GM12878 (cell line): ENCODE results near the gene RAB3GAP1.

ENCODE experiments used
- CEBPB ChIP-seq, 2 experiments: fragments of 150-350 bp in 1 of 2; IDR thresholded peaks; 2 replicates each; pipeline ENCODE4 v1.6.1; 2012 to 2014; ENCODE audit warnings: low read depth in 2 of 2, low read length in 2 of 2, borderline replicate concordance in 1 of 2, inconsistent platforms in 1 of 2
- CREM ChIP-seq: IDR thresholded peaks from 2 replicates; pipeline ENCODE4 v1.6.1; 2014; ENCODE audit warnings: antibody characterized with exemption, low read depth
- CTCF ChIP-seq, 3 experiments: IDR thresholded peaks in 2 of 3; conservative IDR thresholded peaks in 1 of 3; 2 replicates each; pipeline ENCODE4 v1.5.1; 2011; ENCODE audit warnings: low read depth in 3 of 3, low read length in 3 of 3, mild to moderate bottlenecking in 3 of 3, control low read depth in 2 of 3, moderate library complexity in 2 of 3, inconsistent platforms in 1 of 3, mixed read lengths in 1 of 3; ENCODE audit not compliant: control insufficient read depth in 2 of 3, insufficient read depth in 1 of 3; ENCODE audit errors: extremely low read depth in 1 of 3
- EP300 ChIP-seq, 2 experiments: fragments of 150-350 bp in 1 of 2; IDR thresholded peaks; 2 replicates each; pipeline ENCODE4 v1.6.1; 2011 to 2012; ENCODE audit warnings: low read depth in 2 of 2, low read length in 2 of 2, borderline replicate concordance in 1 of 2, improper control_type of control experiment in 1 of 2, inconsistent platforms in 1 of 2; ENCODE audit not compliant: control insufficient read depth in 1 of 2
- NFYB ChIP-seq: IDR thresholded peaks from 2 replicates; pipeline ENCODE4 v1.6.1; 2011; ENCODE audit warnings: low read depth, mild to moderate bottlenecking, low read length, improper control_type of control experiment, moderate library complexity; ENCODE audit not compliant: insufficient read depth
- NRF1 ChIP-seq: conservative IDR thresholded peaks from 2 replicates; pipeline ENCODE4 v1.6.1; 2011; ENCODE audit warnings: mild to moderate bottlenecking, low read depth, low read length, improper control_type of control experiment
- PML ChIP-seq: IDR thresholded peaks from 2 replicates; pipeline ENCODE4 v1.6.1; 2012; ENCODE audit warnings: low read length, inconsistent platforms
- POLR2A ChIP-seq: IDR thresholded peaks from 2 replicates; pipeline ENCODE4 v1.6.1; 2011; ENCODE audit warnings: low read depth, mild to moderate bottlenecking, low read length
- POLR2AphosphoS5 ChIP-seq: IDR thresholded peaks from 2 replicates; pipeline ENCODE4 v1.6.1; 2011; ENCODE audit warnings: mild to moderate bottlenecking, low read length, inconsistent platforms
- RELA ChIP-seq: fragments of 450-650 bp; IDR thresholded peaks from 2 replicates; pipeline ENCODE4 v1.8.0; 2014; ENCODE audit warnings: borderline replicate concordance; ENCODE audit not compliant: partially characterized antibody
- TCF7 ChIP-seq: IDR thresholded peaks from 2 replicates; pipeline ENCODE4 v1.6.1; 2014; ENCODE audit warnings: antibody characterized with exemption, borderline replicate concordance
- TF ChIP-seq, protein P1 (sequence below): fragments of 450-650 bp; IDR thresholded peaks from 2 replicates; pipeline ENCODE4 v1.6.1; 2017; ENCODE audit warnings: mild to moderate bottlenecking

GRCh38 chr2:135142323-135142722 is 90.2 kb downstream of the RAB3GAP1 start:
- no peak for TF ChIP-seq CTCF (IDR thresholded peaks at IDR 0.05 in 2 of 3, conservative IDR thresholded peaks at IDR 0.05 in 1 of 3; ENCODE audit: control insufficient read depth in 2 of 3, extremely low read depth in 1 of 3, insufficient read depth in 1 of 3, low read depth in 3 of 3, low read length in 3 of 3)
- TF ChIP-seq POLR2AphosphoS5 = no peak
- no peak for TF ChIP-seq RELA
- no peak for TF ChIP-seq POLR2A
- no peak for TF ChIP-seq EP300 (IDR thresholded peaks at IDR 0.05; ENCODE audit: borderline replicate concordance in 1 of 2, control insufficient read depth in 1 of 2, low read depth in 2 of 2, low read length in 2 of 2)
- no peak for TF ChIP-seq CEBPB (IDR thresholded peaks at IDR 0.05; ENCODE audit: borderline replicate concordance in 1 of 2, low read depth in 2 of 2, low read length in 2 of 2)
- no peak for TF ChIP-seq CREM
- TF ChIP-seq, protein P1, sequence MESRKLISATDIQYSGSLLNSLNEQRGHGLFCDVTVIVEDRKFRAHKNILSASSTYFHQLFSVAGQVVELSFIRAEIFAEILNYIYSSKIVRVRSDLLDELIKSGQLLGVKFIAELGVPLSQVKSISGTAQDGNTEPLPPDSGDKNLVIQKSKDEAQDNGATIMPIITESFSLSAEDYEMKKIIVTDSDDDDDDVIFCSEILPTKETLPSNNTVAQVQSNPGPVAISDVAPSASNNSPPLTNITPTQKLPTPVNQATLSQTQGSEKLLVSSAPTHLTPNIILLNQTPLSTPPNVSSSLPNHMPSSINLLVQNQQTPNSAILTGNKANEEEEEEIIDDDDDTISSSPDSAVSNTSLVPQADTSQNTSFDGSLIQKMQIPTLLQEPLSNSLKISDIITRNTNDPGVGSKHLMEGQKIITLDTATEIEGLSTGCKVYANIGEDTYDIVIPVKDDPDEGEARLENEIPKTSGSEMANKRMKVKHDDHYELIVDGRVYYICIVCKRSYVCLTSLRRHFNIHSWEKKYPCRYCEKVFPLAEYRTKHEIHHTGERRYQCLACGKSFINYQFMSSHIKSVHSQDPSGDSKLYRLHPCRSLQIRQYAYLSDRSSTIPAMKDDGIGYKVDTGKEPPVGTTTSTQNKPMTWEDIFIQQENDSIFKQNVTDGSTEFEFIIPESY = no peak
- no peak for TF ChIP-seq NFYB
- no peak for TF ChIP-seq NRF1
- TF ChIP-seq TCF7 = no peak
- TF ChIP-seq PML = no peak
